K562 (cell line): ENCODE measurements around the gene PRR7. TPM values are rescaled to one million over a fixed set of nuclear protein-coding genes. Genes with fewer than 3 reads are reported as not detected.

Experiments used
- BHLHE40 ChIP-seq: IDR thresholded peaks from 2 replicates; pipeline ENCODE4 v1.6.1; 2011; ENCODE audit warnings: low read length, improper control_type of control experiment
- CBX3 ChIP-seq, 2 experiments: IDR thresholded peaks; 1 replicate in 1 of 2; 2 replicates in 1 of 2; pipeline ENCODE4 v1.6.1; 2012; ENCODE audit warnings: inconsistent platforms in 2 of 2, low read length in 2 of 2, borderline replicate concordance in 1 of 2, control low read depth in 1 of 2
- FOXK1 ChIP-seq: sonication (generic); formaldehyde crosslinking; IDR thresholded peaks from 2 replicates; pipeline ENCODE4 v1.8.0; 2022; ENCODE audit warnings: missing genetic modification reagents, mild to moderate bottlenecking, borderline replicate concordance
- HDAC6 ChIP-seq: IDR thresholded peaks from 2 replicates; pipeline ENCODE4 v1.6.1; 2012; ENCODE audit warnings: low read depth, mild to moderate bottlenecking, control low read depth, inconsistent platforms, low read length, moderate library complexity
- HMGN3 ChIP-seq: IDR thresholded peaks from 2 replicates; pipeline ENCODE4 v1.6.1; 2011; ENCODE audit warnings: borderline replicate concordance, low read depth, mild to moderate bottlenecking, mixed read lengths, low read length; ENCODE audit not compliant: insufficient read length; ENCODE audit errors: extremely low read depth
- ZNF589 ChIP-seq: fragments of 200-800 bp; sonication (Bioruptor generic); IDR thresholded peaks from 2 replicates; pipeline ENCODE4 v1.6.1; 2016; ENCODE audit warnings: low read depth, missing genetic modification characterization, missing compliant biosample characterization
- ZNF707 ChIP-seq: fragments of 250-450 bp; sonication (Bioruptor Pico); conservative IDR thresholded peaks from 2 replicates; pipeline ENCODE4 v1.8.0; 2022; ENCODE audit warnings: inconsistent platforms, mild to moderate bottlenecking, moderate library complexity
- polyA plus RNA-seq, 8 experiments: library from polyadenylated mRNA; depleted of rRNA in 4 of 8; stranded (reverse) in 5 of 8; unstranded in 3 of 8; fragments of >200 nt; fragmentation: Nextera tagmentation in 2 of 8; fragmentation: Illumina TruSeq in 1 of 8; extraction: Ambion mirVana in 2 of 8; extraction: Trizol in 1 of 8; gene quantifications; 2 replicates each; pipeline versions ENCODE4 v1.2.1 to v1.2.3, GENCODE V29; 2011 to 2014; ENCODE audit warnings: inconsistent platforms in 1 of 8, missing spikeins in 1 of 8
- total RNA-seq, 7 experiments: library from RNA; depleted of rRNA in 6 of 7; stranded (reverse); fragments of >200 nt in 6 of 7; fragmentation: Illumina TruSeq in 2 of 7; extraction: Trizol in 2 of 7; gene quantifications; 2 replicates each; pipeline versions ENCODE4 v1.2.1 to v1.2.3, GENCODE V29; 2011 to 2021; ENCODE audit warnings: low replicate concordance in 1 of 7
- TF ChIP-seq, protein P1 (sequence below): fragments of 450-650 bp; IDR thresholded peaks from 2 replicates; pipeline ENCODE4 v1.6.1; 2016; ENCODE audit warnings: borderline replicate concordance
- TF ChIP-seq, protein P2 (sequence below): fragments of 450-650 bp; conservative IDR thresholded peaks from 2 replicates; pipeline ENCODE4 v1.6.1; 2016; ENCODE audit warnings: missing genetic modification characterization, low read depth, mild to moderate bottlenecking, control low read depth, missing compliant biosample characterization
- TF ChIP-seq, protein P3 (sequence below): sonication (generic); formaldehyde crosslinking; IDR thresholded peaks from 2 replicates; pipeline ENCODE4 v1.8.1; 2023; ENCODE audit warnings: mild to moderate bottlenecking, missing genetic modification reagents
- TF ChIP-seq, protein P4 (sequence below), 2 experiments: fragments of 450-650 bp; IDR thresholded peaks; 2 replicates each; pipeline ENCODE4 v1.6.1; 2018; ENCODE audit warnings: mild to moderate bottlenecking in 2 of 2, low read depth in 1 of 2; ENCODE audit not compliant: partially characterized antibody in 2 of 2

The PRR7 gene
- total and polyA plus RNA-seq, 9 of the 15 experiments (the other 6 are each of a cell fraction or from before 2014, with no cell fraction given), result 0.80 to 11.3 (median 10.4) TPM; not detected in 4

DNA sequence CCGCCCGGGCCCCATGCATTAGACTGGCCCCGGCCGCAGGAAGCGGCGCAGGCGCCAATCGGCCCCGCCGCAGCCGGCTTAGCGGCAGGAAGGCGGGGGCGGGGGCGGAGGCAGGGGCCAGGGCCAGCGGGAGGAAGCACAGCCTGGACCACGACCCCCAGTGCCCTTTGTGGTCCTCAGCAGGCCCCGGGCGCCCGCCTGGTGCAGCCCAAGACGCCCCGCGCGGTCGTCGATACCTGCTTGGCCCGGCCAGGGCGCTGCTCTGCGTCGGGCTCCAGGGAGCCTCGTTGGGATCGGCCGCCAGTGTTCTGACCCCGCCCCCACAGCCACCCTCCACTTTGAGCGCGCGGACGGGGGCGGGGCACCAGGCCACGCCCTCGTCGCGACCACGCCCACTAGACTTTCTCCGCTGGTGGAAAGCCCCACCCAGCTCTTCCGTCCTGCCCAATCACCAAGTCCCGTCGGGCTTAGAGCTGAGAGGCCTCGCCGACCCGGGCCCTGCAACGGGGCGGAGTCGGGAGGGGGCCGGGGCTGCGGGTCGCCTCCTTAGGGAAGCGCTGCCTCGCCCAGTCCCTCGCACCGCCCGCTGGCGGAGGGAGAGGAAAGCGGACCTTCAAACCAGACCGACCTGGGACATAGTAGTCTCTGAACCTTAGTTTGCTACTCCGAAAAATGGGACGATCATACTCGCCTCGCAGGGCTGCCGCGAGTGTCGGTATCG, 50.8 kb downstream of the PRR7 start, which contains the start of gene PDLIM7 (continued):
- TF ChIP-seq, protein P1, sequence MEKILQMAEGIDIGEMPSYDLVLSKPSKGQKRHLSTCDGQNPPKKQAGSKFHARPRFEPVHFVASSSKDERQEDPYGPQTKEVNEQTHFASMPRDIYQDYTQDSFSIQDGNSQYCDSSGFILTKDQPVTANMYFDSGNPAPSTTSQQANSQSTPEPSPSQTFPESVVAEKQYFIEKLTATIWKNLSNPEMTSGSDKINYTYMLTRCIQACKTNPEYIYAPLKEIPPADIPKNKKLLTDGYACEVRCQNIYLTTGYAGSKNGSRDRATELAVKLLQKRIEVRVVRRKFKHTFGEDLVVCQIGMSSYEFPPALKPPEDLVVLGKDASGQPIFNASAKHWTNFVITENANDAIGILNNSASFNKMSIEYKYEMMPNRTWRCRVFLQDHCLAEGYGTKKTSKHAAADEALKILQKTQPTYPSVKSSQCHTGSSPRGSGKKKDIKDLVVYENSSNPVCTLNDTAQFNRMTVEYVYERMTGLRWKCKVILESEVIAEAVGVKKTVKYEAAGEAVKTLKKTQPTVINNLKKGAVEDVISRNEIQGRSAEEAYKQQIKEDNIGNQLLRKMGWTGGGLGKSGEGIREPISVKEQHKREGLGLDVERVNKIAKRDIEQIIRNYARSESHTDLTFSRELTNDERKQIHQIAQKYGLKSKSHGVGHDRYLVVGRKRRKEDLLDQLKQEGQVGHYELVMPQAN, result peak; percentile 23; the same call in 1 of the 2 replicates
- TF ChIP-seq, protein P2, sequence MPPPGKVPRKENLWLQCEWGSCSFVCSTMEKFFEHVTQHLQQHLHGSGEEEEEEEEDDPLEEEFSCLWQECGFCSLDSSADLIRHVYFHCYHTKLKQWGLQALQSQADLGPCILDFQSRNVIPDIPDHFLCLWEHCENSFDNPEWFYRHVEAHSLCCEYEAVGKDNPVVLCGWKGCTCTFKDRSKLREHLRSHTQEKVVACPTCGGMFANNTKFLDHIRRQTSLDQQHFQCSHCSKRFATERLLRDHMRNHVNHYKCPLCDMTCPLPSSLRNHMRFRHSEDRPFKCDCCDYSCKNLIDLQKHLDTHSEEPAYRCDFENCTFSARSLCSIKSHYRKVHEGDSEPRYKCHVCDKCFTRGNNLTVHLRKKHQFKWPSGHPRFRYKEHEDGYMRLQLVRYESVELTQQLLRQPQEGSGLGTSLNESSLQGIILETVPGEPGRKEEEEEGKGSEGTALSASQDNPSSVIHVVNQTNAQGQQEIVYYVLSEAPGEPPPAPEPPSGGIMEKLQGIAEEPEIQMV, result peak; percentile 95
- TF ChIP-seq HDAC6, result 0 out of 2 replicates have a peak, but pooled peaks have one; percentile 74
- TF ChIP-seq ZNF589 (CRISPR knock-in tag), result peak; percentile 9; the same call in 1 of the 2 replicates
- peak in 1 of 2 experiments; percentile 84; a peak in 2 of 3 replicates for TF ChIP-seq CBX3 (IDR thresholded peaks at IDR 0.05; ENCODE audit: borderline replicate concordance in 1 of 2, low read length in 2 of 2)
- TF ChIP-seq ZNF707, result no peak
- TF ChIP-seq, protein P3, sequence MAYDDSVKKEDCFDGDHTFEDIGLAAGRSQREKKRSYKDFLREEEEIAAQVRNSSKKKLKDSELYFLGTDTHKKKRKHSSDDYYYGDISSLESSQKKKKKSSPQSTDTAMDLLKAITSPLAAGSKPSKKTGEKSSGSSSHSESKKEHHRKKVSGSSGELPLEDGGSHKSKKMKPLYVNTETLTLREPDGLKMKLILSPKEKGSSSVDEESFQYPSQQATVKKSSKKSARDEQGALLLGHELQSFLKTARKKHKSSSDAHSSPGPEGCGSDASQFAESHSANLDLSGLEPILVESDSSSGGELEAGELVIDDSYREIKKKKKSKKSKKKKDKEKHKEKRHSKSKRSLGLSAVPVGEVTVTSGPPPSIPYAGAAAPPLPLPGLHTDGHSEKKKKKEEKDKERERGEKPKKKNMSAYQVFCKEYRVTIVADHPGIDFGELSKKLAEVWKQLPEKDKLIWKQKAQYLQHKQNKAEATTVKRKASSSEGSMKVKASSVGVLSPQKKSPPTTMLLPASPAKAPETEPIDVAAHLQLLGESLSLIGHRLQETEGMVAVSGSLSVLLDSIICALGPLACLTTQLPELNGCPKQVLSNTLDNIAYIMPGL (CRISPR knock-in tag), result no peak
- TF ChIP-seq FOXK1, result no peak
- TF ChIP-seq, protein P4, sequence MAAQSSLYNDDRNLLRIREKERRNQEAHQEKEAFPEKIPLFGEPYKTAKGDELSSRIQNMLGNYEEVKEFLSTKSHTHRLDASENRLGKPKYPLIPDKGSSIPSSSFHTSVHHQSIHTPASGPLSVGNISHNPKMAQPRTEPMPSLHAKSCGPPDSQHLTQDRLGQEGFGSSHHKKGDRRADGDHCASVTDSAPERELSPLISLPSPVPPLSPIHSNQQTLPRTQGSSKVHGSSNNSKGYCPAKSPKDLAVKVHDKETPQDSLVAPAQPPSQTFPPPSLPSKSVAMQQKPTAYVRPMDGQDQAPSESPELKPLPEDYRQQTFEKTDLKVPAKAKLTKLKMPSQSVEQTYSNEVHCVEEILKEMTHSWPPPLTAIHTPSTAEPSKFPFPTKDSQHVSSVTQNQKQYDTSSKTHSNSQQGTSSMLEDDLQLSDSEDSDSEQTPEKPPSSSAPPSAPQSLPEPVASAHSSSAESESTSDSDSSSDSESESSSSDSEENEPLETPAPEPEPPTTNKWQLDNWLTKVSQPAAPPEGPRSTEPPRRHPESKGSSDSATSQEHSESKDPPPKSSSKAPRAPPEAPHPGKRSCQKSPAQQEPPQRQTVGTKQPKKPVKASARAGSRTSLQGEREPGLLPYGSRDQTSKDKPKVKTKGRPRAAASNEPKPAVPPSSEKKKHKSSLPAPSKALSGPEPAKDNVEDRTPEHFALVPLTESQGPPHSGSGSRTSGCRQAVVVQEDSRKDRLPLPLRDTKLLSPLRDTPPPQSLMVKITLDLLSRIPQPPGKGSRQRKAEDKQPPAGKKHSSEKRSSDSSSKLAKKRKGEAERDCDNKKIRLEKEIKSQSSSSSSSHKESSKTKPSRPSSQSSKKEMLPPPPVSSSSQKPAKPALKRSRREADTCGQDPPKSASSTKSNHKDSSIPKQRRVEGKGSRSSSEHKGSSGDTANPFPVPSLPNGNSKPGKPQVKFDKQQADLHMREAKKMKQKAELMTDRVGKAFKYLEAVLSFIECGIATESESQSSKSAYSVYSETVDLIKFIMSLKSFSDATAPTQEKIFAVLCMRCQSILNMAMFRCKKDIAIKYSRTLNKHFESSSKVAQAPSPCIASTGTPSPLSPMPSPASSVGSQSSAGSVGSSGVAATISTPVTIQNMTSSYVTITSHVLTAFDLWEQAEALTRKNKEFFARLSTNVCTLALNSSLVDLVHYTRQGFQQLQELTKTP (IDR thresholded peaks at IDR 0.05; ENCODE audit: low read depth in 1 of 2, partially characterized antibody in 2 of 2), result no peak
- peak; percentile 82 for TF ChIP-seq HMGN3
- no peak for TF ChIP-seq BHLHE40
